ENCODE results near the gene CBLN3.
"Not testable (repeated sequence)": the region's sequence is repeated elsewhere in the genome, so short reads cannot be mapped to it uniquely, and the experiment has no call there.

Gene CBLN3

DNA sequence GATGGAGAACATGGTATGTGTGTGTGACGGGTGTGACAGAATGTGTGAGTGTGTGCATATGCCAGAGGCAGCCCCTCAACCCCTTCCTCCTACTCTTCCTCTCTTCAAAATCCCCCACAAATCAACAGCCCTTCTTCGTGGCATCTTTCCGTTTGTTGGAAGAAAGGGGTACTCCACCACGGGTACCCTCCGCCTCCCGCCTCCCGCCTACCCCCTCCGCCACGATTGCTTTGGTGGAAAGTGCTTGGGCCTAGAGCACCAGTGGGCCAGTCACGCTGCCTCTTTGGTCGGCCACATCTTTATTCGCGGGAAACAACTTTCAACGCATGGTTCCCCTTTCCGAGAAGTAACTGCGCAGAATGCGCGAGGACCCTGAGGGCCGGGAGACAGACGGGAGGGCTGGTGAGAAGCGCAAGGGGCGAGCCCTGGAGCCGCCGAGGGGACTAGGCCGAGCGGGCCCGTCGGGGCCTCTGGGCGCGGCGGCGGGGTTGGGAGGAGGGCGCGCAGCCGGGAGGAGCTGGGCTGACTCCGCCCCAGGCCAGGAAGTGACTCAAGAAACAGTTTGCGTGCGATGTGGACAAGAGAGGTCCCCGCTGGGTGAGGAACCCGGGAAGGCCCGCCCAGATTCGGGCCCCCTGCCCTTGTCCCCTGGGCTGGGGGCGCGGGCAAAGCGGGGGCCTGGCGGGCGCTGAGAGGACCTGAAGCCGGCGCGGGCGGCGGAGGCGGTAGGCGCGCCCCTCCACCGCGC is at the start of gene CBLN3, which contains the start of gene KHNYN:
Gene CBLN3, minus strand, starts transcription at position 274 of the 748 bp plus-strand sequence. CDS start 614 bp downstream, outside the sequence.
Gene KHNYN, plus strand, starts transcription at position 560 of the 748 bp plus-strand sequence. CDS start 777 bp downstream, outside the sequence.
- DNase-seq (ENCODE audit: low read depth), result peak; percentile 51

GRCh38 chr14:24475261-24475660 is 45.8 kb upstream of the CBLN3 start:
- no peak for DNase-seq (ENCODE audit: low read depth)

DNA sequence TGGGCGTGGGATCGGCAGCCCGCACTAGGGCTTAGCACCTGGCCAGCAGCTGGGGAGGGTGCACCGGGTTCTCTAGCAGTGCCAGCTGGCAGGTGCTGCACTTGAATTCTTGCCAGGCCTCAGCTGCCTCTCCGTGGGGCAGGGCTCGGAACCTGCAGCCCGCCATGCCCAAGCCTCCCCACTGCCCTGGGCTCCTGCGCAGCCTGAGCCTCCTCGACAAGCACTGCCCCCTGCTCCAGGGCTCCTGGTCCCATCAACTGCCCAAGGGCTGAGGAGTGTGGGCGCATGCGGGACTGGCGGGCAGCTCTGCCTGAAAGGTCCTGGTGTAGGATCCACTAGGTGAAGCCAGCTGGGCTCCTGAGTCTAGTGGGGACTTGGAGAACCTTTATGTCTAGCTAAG is 43.7 kb upstream of the CBLN3 start:
- no peak for DNase-seq (ENCODE audit: low read depth)

GRCh38 chr14:24470450-24470849 is 41.0 kb upstream of the CBLN3 start:
- DNase-seq (ENCODE audit: low read depth), result not testable (repeated sequence)

DNA sequence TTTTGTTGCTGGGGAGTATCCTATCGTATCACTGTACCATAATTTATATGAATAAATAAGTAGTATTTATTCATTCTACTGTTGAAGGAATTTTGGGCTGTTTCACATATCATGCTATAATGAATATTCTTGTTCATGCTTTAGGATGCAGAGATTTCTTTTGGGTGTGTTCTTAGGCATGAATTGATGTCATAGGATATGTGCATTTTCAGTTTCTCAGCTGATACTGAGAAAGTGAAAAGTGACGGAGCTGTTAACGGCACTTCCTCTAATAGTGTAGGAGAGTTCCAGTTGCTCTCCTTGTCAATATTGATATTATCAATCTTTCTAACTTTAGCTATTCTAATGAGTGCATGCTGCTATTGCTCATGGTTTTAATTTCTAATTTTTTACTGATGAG is 36.3 kb upstream of the CBLN3 start:
- DNase-seq (ENCODE audit: low read depth), result no peak

GRCh38 chr14:24465368-24465767 is 35.9 kb upstream of the CBLN3 start:
- no peak for DNase-seq (ENCODE audit: low read depth)

DNA sequence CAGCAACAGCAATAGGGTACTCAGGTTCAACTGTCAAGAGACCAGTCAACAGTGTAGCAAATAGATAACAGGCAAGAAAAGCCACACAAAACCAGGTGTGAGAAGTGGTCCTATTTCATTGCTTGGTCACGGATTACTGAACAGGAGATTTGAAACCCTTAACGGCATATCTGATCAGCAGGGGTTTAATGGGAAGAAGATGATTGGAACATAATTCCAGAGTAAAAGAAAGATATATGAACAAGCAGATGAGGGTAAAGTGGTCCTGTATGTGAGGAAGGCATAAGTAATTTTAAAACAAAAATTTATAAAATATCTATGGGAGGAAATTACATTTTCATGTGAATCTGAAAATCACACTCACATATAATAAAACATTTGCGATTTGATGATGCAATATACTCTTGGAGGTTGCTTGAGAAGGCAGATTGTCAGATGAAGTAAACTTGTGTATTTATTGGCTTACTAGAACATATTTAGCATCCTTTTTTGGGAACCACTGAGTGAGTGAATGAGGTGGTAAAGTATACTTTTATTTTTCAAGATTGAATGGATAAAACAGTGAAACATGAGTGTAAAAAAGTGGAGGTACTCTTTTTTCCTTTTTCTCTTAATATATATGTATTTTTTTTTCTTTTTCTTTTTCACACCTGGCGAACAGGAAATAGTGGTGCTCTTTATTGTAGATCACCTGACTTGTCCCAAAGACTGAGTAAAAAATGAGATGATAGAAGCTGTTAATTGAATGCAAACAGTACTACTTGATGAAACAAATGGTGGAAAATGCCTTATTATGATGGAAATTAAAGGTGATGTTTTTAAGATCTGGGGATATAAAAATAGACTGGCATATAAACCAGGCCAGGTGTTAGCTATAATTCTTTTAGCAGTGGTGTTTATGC is 34.7 kb upstream of the CBLN3 start:
- no peak for DNase-seq (ENCODE audit: low read depth)

GRCh38 chr14:24463017-24463883 is 33.8 kb upstream of the CBLN3 start:
- no peak for DNase-seq (ENCODE audit: low read depth)

DNA sequence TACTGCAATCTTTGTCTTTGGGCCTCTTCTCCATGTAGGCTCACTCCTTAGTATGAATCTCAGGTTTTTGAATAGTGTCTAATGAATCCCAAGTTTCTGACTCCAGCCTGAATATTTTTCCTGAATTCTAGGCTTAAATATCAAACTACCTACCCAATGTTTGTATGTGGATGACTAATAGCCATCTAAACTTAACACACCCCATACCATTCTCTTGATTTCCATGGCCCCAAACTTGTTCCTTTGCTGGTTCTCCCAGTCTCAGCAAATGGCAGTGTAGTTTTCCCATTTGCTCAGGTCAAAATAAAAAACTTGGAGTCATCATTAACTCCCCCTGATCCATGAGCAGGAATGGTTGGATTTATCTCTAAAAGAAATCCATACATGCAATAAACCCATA is 31.9 kb upstream of the CBLN3 start:
- DNase-seq (ENCODE audit: low read depth), result no peak

GRCh38 chr14:24459331-24459730 is 29.9 kb upstream of the CBLN3 start:
- no peak for DNase-seq (ENCODE audit: low read depth)

GRCh38 chr14:24458736-24459135 is 29.3 kb upstream of the CBLN3 start:
- no peak for DNase-seq (ENCODE audit: low read depth)

GRCh38 chr14:24456980-24457379 is 27.5 kb upstream of the CBLN3 start:
- DNase-seq (ENCODE audit: low read depth), result no peak

- DNase-seq (ENCODE audit: low read depth), result not testable (repeated sequence)
Observed at GRCh38 chr14:24450828-24451227, 21.4 kb upstream of the CBLN3 start.

DNA sequence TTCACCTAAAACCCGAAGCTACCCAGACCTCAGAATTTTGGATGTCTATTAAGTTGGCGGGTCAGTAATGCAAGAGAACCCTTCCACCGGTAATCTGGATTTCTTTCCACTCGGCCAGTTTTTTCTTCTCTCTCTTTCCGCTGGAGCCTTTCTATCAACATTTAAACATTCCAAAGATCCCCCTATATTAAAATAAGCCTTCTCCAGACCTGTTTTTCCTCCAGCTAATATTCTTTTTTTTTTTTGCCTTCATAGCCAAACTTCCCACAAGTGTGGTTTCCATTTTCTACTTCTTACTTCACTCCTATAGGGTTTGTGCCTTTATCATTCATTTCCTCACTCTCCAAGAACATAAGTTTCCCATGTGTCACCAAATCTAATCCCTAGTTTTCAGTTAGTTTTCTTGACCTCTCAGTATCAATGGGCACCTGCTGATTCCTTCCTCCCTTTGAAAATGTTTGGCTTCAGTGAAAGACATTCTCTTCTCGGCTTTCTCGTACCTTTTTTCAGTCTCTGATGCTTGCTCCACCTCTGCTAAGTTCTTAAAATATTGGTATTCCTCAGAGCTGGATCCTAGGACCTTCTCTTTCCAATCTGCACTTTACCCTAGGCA is 13.7 kb upstream of the CBLN3 start:
- no peak for DNase-seq (ENCODE audit: low read depth)

DNA sequence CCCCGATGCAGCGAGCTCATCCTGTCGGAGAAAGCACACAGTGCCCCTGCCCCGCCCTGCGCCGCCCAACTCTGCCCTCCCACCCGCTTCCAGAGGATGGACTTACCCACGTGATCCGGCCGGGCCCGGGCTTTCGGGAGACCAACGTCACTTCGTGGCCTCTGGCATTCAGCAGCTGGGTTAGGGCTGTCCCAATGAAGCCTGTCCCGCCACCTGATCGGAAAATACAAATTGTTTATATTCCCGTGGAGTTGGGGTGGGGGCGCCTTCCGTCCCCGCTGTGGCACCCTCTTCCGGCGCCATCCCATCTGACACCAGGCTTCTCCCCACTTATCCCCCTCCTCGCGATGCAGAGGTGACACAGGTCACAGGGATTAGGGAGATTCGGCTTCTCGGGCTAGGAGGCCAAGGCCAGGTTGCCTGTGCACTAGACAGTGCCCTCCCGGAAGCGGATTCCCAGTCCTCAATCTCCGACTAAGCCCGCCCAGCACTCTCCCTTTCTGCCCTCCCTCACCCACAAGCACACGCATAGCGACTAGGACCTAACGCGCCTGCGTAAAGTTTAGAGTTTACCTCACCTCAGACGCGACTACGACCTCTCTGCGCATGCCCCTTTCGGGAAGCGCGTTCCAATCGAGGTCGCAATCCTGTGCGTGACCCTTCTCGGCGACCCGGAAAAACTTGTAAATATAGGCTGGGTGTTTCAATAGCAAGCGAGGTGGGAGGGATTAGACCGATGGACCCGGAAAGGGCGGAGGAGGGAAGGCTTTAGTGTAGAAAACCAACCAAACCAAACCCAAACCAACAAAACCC is 13.0 kb upstream of the CBLN3 start, which contains the start of gene SDR39U1:
Gene SDR39U1, minus strand, starts transcription at position 537 of the 813 bp plus-strand sequence. Its CDS starts 7 bp downstream, at position 530.
- DNase-seq (ENCODE audit: low read depth), result peak; percentile 86

DNA sequence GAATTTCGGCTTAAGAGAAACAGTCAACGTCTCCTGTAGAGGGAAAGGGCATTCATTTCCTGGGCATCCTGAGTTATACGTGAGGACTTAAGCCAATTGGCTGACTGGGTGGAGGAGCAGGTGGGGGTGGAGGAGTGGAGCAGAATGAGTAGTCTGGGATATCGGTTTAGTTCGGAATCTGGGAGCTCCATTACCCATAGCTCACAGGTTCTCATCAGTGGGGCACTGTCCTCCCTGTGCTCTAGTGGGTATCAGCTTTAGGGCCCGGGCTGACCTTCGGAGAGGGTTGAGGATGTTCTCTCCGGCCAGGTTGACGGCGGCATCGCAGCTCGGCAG is 12.4 kb upstream of the CBLN3 start:
- no peak for DNase-seq (ENCODE audit: low read depth)

GRCh38 chr14:24441485-24441884 is 12.0 kb upstream of the CBLN3 start:
- no peak for DNase-seq (ENCODE audit: low read depth)

DNA sequence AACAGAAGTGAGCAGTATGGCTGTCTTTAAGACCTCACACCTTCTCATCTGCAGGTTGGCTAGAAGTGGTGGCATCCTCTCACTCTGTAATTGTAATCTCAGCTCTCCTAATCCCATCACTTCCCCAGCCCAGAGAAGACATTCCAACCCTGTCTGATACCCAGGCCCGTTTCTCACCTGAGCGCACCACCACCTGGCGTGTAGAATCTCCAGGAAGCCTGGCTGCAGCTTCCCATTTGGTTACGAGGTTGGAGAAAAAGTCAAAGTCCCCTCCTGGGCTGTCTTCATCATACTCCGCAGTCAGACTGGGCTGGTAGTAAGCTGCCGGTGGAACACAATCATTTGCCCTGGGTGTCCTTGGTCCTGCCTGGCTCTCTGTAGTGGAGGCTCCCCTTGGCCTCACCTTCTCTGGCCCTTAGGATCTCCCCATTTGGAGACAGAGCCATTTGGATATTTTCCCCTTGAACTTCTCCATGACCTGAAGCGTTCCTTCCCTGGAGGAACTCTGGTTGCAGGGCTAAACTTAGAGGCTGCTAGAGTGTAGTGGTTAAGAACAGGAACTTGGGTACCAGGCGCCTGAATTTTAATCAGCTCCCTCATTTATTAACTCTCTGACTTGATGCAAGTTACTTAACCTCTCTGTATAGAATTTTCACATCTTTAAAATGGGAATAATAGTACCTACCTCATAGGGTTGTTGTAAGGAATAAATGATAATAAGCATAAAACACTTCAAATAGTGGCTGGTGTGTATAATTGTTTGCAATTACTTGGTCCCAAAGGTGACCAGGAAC is 11.3 kb upstream of the CBLN3 start:
- DNase-seq (ENCODE audit: low read depth), result no peak

DNA sequence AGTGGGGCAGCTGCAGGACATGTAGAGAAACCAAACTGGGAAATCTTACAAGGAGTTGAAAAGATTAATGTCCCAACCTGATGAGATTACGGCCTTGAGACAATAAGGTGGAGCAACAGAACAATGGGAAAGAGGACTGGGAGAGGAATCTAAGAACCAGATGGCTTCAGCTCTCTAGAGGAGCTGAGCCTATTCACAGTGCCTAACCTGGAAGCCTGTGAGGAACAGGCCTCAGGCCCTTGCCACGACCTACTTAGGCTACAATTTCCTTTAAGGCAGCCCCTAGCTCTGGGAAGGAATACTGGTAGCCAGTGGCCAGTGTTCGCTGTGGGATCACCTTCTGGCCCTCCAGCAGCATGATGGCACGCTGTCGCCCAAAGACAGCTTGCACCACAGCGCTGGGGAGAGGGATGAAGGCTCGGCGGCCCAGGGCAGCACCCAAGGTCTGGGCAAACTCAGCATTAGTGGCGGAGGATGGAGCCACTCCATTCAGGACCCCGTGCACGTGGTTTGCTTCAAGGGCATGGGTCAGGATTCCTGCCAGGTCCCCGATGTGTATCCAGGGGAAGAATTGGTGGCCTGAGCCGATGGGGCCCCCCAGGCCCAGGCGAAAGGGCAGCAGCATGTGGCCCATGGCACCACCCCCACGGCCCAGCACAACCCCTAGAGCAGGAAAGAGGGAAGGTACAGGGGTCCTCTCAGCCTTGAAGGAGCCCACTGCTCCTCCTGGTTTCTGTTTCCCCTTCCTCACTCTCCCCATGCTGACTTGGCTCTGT is 10.6 kb upstream of the CBLN3 start:
- DNase-seq (ENCODE audit: low read depth), result no peak

Measured in stimulated activated CD8-positive, alpha-beta memory T cell treated with anti-CD3 and anti-CD28 coated beads, Interleukin-7, amount 100 ng/mL, for 24 hours (primary cell).